Panc1 (cell line): ENCODE measurements around the gene EXTL1. TPM values are rescaled to one million over a fixed set of nuclear protein-coding genes. Genes with fewer than 3 reads are reported as not detected.

Source experiments
- ATAC-seq: fragments of 200-7000 bp; cut with Tn5 transposase; 2 replicates; pipeline ENCODE4 v1.9.1; 2020; ENCODE audit warnings: mild to moderate bottlenecking, moderate library complexity
- BruUV-seq: library from RNA; stranded (reverse); fragments of 400-500 nt; replicated peaks from 2 replicates; lab custom pipeline; 2021; lab: Mats Ljungman, UMichigan
- CTCF ChIA-PET: fragments of 300-600 bp; sonication (Branson Sonifier 250); formaldehyde crosslinking; loops from one replicate; lab custom pipeline; 2022; ENCODE audit warnings: antibody characterized with exemption; lab: Charles Lee
- POLR2A ChIA-PET: fragments of 300-600 bp; sonication (Branson Sonifier 250); formaldehyde crosslinking; loops from one replicate; lab custom pipeline; 2022; ENCODE audit warnings: antibody characterized with exemption; lab: Charles Lee
- DNase-seq: peaks from one replicate; pipeline ENCODE4 v3.0.0-alpha.2; 2010; ENCODE audit warnings: low read depth, low spot score
- H3K27ac ChIP-seq: 2 replicates; pipeline ENCODE4 v1.5.1; 2011; ENCODE audit warnings: mild to moderate bottlenecking, low read length, inconsistent platforms
- H3K27me3 ChIP-seq: fragments of 200-500 bp; sonication (Bioruptor generic); 2 replicates; pipeline ENCODE4 v1.6.0; 2014; ENCODE audit warnings: low read length, inconsistent platforms; ENCODE audit not compliant: control insufficient read depth, insufficient read depth
- H3K36me3 ChIP-seq: fragments of 200-500 bp; sonication (Bioruptor generic); 2 replicates; pipeline ENCODE4 v1.5.1; 2014; ENCODE audit warnings: inconsistent platforms, mild to moderate bottlenecking, low read length, moderate library complexity; ENCODE audit not compliant: control insufficient read depth, insufficient read depth
- H3K4me1 ChIP-seq: 2 replicates; pipeline ENCODE4 v1.5.1; 2011; ENCODE audit warnings: inconsistent platforms, mild to moderate bottlenecking, low read length, moderate library complexity; ENCODE audit not compliant: control insufficient read depth, insufficient read depth
- H3K4me3 ChIP-seq, 2 experiments: 2 replicates each; pipeline ENCODE4 v1.5.1; 2011 to 2012; ENCODE audit warnings: low read depth in 2 of 2, low read length in 2 of 2, mild to moderate bottlenecking in 2 of 2, inconsistent platforms in 1 of 2, moderate library complexity in 1 of 2
- H3K9me3 ChIP-seq: fragments of 200-500 bp; sonication (Bioruptor generic); 2 replicates; pipeline ENCODE4 v1.5.1; 2014; ENCODE audit warnings: low read depth, mild to moderate bottlenecking, inconsistent platforms, low read length, moderate library complexity; ENCODE audit not compliant: control insufficient read depth, insufficient read depth
- POLR2AphosphoS5 ChIP-seq: IDR thresholded peaks from 2 replicates; pipeline ENCODE4 v1.6.1; 2012; ENCODE audit warnings: mild to moderate bottlenecking, low read depth, low read length, moderate library complexity
- SIN3A ChIP-seq: IDR thresholded peaks from 2 replicates; pipeline ENCODE4 v1.6.1; 2012; ENCODE audit warnings: low read depth, mild to moderate bottlenecking, low read length, moderate library complexity, borderline replicate concordance; ENCODE audit not compliant: insufficient read depth
- TCF7L2 ChIP-seq: IDR thresholded peaks from 2 replicates; pipeline ENCODE4 v1.6.1; 2011; ENCODE audit warnings: mild to moderate bottlenecking, low read depth, low read length, inconsistent platforms
- in situ Hi-C: cut with HindIII; loops from 2 replicates; pipeline ENCODE4 v1.10.0; 2016; ENCODE audit warnings: low sequenced_read_pairs, low pct_unique_long_range_greater_than_20kb
- intact Hi-C: fragments of 100-400 bp; cut with micrococcal nuclease; formaldehyde crosslinking; loops from one replicate; pipeline ENCODE4 v1.10.0; 2022; ENCODE audit not compliant: unreplicated experiment
- total RNA-seq: library from RNA; stranded (reverse); gene quantifications from one replicate; pipeline ENCODE4 v1.2.1, GENCODE V29; 2021; ENCODE audit not compliant: unreplicated experiment
- TF ChIP-seq, protein P1 (sequence below): fragments of 450-650 bp; IDR thresholded peaks from 2 replicates; pipeline ENCODE4 v1.5.1; 2017; ENCODE audit warnings: mild to moderate bottlenecking
- TF ChIP-seq, protein P2 (sequence below), 2 experiments: IDR thresholded peaks; 2 replicates each; pipeline ENCODE4 v1.6.1; 2011 to 2012; ENCODE audit warnings: low read depth in 2 of 2, control low read depth in 1 of 2, low read length in 1 of 2, mild to moderate bottlenecking in 1 of 2, moderate library complexity in 1 of 2; ENCODE audit not compliant: insufficient read depth in 1 of 2

The EXTL1 gene
- total RNA-seq, 1 experiment from 2014 or later = 0.10 TPM

DNA sequence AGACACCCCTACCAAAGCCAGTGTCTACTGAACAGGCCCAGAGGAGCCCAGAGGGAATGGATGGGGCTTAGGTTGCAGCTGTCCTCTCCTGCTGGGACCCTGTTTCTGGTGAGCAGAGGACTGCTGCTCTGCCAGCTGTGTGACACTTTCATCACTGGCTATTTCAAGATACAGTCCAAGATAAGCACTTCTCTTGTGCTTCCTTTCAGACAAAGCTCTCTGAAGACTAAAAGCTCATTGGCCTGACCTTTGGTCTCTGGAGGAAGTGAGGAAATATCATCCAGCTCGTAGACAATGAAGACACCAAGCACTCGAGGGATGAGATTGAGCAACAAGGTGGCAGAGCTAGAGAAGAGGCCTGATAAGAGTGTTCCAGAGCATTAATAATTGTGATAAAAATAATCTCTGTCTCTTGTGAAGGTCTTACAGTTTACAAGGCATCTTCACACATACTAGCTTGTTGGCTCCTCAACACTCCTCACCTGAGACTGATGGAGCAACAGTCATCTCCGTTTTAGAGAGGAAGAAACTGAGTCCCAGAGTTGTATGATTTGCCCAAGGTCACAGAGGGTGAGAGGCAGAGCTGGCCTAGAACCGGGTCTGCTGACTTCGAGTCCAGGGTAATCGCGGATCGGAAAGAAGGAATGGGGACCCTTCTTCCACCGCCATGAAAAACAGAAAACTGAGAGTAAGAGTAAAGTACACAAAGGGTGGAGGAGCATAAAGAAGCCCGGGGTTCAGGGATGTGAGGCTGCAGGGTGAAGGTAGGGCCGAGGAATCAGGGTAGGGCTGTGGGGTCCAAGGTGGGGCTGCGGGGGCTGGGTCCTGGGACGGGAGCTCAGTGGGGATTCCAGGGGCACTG, 24.4 kb upstream of the EXTL1 start:
- peaks cover 12% of the 10 kb centered on the region for H3K4me1 ChIP-seq
- POLR2A ChIA-PET = interaction anchor here (0.9 kb wide), 1 partner anchor 104 kb away, joined by 3 read pairs; no protein-coding TSS in a partner anchor
- no peaks in the 10 kb centered on the region for H3K27me3 ChIP-seq
- BruUV-seq = TSS peak; percentile 88
- no peaks in the 10 kb centered on the region for H3K36me3 ChIP-seq
- H3K9me3 ChIP-seq = no peaks in the 10 kb centered on the region
- CTCF ChIA-PET = interaction anchor here (0.6 to 3.1 kb wide), 14 partner anchors 34 to 286 kb away, joined by 3 to 56 read pairs (median 4); no protein-coding TSS in a partner anchor
- H3K4me3 ChIP-seq = peak overlapping the region; percentile 78 to 89
- intact Hi-C loops (loop anchor here (10.0 kb wide), 1 partner anchor 162 kb away; no protein-coding TSS in a partner anchor), in situ Hi-C loops (loop anchor here (5.0 kb wide), 1 partner anchor 100 kb away; no protein-coding TSS in a partner anchor)
- no peak for ATAC-seq
- H3K27ac ChIP-seq = peak overlapping the region; percentile 99
- no peak for DNase-seq
- no peak for TF ChIP-seq TCF7L2
- TF ChIP-seq SIN3A = no peak
- TF ChIP-seq, protein P1, sequence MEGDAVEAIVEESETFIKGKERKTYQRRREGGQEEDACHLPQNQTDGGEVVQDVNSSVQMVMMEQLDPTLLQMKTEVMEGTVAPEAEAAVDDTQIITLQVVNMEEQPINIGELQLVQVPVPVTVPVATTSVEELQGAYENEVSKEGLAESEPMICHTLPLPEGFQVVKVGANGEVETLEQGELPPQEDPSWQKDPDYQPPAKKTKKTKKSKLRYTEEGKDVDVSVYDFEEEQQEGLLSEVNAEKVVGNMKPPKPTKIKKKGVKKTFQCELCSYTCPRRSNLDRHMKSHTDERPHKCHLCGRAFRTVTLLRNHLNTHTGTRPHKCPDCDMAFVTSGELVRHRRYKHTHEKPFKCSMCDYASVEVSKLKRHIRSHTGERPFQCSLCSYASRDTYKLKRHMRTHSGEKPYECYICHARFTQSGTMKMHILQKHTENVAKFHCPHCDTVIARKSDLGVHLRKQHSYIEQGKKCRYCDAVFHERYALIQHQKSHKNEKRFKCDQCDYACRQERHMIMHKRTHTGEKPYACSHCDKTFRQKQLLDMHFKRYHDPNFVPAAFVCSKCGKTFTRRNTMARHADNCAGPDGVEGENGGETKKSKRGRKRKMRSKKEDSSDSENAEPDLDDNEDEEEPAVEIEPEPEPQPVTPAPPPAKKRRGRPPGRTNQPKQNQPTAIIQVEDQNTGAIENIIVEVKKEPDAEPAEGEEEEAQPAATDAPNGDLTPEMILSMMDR = no peak
- no peak for TF ChIP-seq POLR2AphosphoS5
- TF ChIP-seq, protein P2, sequence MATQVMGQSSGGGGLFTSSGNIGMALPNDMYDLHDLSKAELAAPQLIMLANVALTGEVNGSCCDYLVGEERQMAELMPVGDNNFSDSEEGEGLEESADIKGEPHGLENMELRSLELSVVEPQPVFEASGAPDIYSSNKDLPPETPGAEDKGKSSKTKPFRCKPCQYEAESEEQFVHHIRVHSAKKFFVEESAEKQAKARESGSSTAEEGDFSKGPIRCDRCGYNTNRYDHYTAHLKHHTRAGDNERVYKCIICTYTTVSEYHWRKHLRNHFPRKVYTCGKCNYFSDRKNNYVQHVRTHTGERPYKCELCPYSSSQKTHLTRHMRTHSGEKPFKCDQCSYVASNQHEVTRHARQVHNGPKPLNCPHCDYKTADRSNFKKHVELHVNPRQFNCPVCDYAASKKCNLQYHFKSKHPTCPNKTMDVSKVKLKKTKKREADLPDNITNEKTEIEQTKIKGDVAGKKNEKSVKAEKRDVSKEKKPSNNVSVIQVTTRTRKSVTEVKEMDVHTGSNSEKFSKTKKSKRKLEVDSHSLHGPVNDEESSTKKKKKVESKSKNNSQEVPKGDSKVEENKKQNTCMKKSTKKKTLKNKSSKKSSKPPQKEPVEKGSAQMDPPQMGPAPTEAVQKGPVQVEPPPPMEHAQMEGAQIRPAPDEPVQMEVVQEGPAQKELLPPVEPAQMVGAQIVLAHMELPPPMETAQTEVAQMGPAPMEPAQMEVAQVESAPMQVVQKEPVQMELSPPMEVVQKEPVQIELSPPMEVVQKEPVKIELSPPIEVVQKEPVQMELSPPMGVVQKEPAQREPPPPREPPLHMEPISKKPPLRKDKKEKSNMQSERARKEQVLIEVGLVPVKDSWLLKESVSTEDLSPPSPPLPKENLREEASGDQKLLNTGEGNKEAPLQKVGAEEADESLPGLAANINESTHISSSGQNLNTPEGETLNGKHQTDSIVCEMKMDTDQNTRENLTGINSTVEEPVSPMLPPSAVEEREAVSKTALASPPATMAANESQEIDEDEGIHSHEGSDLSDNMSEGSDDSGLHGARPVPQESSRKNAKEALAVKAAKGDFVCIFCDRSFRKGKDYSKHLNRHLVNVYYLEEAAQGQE (IDR thresholded peaks at IDR 0.05; ENCODE audit: insufficient read depth in 1 of 2, low read depth in 2 of 2, low read length in 1 of 2) = no peak

DNA sequence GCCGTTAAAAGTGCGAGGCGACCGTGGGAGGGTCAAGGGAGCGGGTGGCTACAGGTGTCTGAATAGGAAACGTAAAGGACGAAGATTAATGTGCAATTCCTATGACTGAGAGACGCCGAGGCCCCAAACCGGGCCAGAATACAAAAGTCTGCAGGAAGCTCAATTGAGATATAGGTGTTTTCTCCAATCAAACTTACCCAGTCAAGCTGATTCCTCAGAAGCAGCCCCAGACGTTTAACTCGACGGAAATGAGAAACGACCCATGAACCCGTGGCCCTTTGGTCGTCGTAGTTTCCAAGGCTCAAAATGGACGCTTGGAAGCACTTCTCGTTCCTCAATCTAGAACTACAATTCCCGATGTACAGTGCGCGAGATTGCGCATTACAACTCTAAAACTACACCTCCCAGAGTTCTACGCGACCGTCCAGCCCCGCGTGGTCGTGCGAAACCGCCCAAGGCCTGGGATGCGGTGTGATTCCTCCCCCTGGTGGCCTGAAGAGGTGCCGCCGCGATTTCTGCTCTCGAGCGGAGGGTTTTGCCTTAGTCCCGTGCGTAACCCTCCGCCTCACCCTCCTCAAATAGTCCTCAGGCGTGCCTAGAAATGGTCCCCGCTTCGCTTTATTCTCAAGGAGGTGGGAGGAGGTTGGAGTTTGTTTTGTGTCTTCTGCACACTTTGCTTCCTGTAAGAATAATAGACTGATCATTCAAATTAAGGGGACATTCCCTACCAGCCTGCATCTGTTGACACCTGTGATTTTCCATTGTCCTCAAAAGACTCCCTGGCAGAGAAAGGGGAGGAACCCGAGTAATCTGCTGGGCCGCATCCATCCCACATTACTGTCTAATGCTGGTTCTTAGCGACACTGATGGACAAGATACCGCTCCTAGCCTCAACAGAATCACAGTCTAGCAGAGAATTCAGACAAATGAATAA, 23.5 kb upstream of the EXTL1 start, which contains the start of gene PAFAH2:
Gene PAFAH2 (minus strand): TSS at position 236 of the 934 bp plus-strand sequence. CDS start 7,247 bp downstream, outside the sequence.
- ChIA-PET CTCF (interaction anchor here (0.6 to 3.1 kb wide), 14 partner anchors 33 to 285 kb away, joined by 3 to 56 read pairs (median 4); no protein-coding TSS in a partner anchor), POLR2A (interaction anchor here (0.6 to 0.9 kb wide), 4 partner anchors 102 to 696 kb away, joined by 3 to 11 read pairs (median 4); partner anchors contain the start of gene MTFR1L)
- TF ChIP-seq, protein P1 = peak; percentile 97
- TF ChIP-seq, protein P2 (IDR thresholded peaks at IDR 0.05; ENCODE audit: insufficient read depth in 1 of 2, low read depth in 2 of 2, low read length in 1 of 2) = no peak
- TF ChIP-seq POLR2AphosphoS5 (peak; percentile 73), SIN3A (peak; percentile 50; the same call in 1 of the 2 replicates), TCF7L2 (peak; percentile 62; the same call in 1 of the 2 replicates)
- ATAC-seq (peak; percentile 99), DNase-seq (peak; percentile 99)
- peak within 1 kb of the TSS; percentile 78 to 89 for H3K4me3 ChIP-seq
- no peaks in the 10 kb centered on the region for H3K36me3 ChIP-seq
- H3K27me3 ChIP-seq = no peaks in the 10 kb centered on the region
- BruUV-seq = no TSS peak
- peak within 1 kb of the TSS; percentile 99 for H3K27ac ChIP-seq
- H3K9me3 ChIP-seq = no peaks in the 10 kb centered on the region
- in situ Hi-C loops (loop anchor here (5.0 kb wide), 1 partner anchor 101 kb away; no protein-coding TSS in a partner anchor), intact Hi-C loops (loop anchor here (1.0 to 10.0 kb wide), 2 partner anchors 103 to 163 kb away; no protein-coding TSS in a partner anchor)
- peaks cover 12% of the 10 kb centered on the region for H3K4me1 ChIP-seq
